IMR-90 (cell line): ENCODE data around the gene USH2A. TPM values are rescaled to one million over a fixed set of nuclear protein-coding genes. Genes with fewer than 3 reads are reported as not detected.

Experiments used
- ATAC-seq: fragments of 200-7000 bp; cut with Tn5 transposase; 2 replicates; pipeline ENCODE4 v1.9.1; 2020; ENCODE audit warnings: low read depth, mild to moderate bottlenecking, moderate library complexity
- BruUV-seq: library from RNA; stranded (reverse); fragments of 400-500 nt; replicated peaks from 2 replicates; lab custom pipeline; 2021; lab: Mats Ljungman, UMichigan
- CTCF ChIA-PET: fragments of 300-600 bp; formaldehyde crosslinking; extraction: SDS; loops from one replicate; lab custom pipeline; 2021; ENCODE audit warnings: antibody characterized with exemption; lab: Yijun Ruan, JAX
- POLR2A ChIA-PET: fragments of 300-600 bp; sonication (Branson Sonifier 250); formaldehyde crosslinking; loops from one replicate; lab custom pipeline; 2022; ENCODE audit warnings: antibody characterized with exemption; ENCODE audit not compliant: unreplicated experiment; lab: Charles Lee
- DNase-seq: peaks from one replicate; pipeline ENCODE4 v3.0.0; 2013
- H2AFZ ChIP-seq: replicated peaks from 2 replicates; pipeline ENCODE3; 2013; ENCODE audit warnings: low read length, mild to moderate bottlenecking; ENCODE audit not compliant: poor library complexity
- H2AK5ac ChIP-seq: 2 replicates; pipeline ENCODE4 v1.6.1; 2013; ENCODE audit warnings: low read depth, low read length, inconsistent platforms
- H2AK9ac ChIP-seq: replicated peaks from 2 replicates; pipeline ENCODE3; 2013; ENCODE audit warnings: mild to moderate bottlenecking, low read depth, low read length, moderate library complexity; ENCODE audit not compliant: poor library complexity
- H2BK120ac ChIP-seq: 2 replicates; pipeline ENCODE4 v1.6.1; 2013; ENCODE audit warnings: low read depth, low read length, inconsistent platforms
- H2BK15ac ChIP-seq: 3 replicates; pipeline ENCODE4 v1.6.1; 2013; ENCODE audit warnings: low read depth, low read length, inconsistent platforms
- H2BK20ac ChIP-seq: 2 replicates; pipeline ENCODE4 v1.6.1; 2013; ENCODE audit warnings: low read depth, mild to moderate bottlenecking, inconsistent platforms, low read length, moderate library complexity
- H2BK5ac ChIP-seq: 2 replicates; pipeline ENCODE4 v1.6.1; 2013; ENCODE audit warnings: mild to moderate bottlenecking, low read depth, low read length, inconsistent platforms; ENCODE audit not compliant: poor library complexity, severe bottlenecking
- H3K14ac ChIP-seq: replicated peaks from 2 replicates; pipeline ENCODE4 v1.6.1; 2013; ENCODE audit warnings: low read depth, low read length, inconsistent platforms
- H3K18ac ChIP-seq: 2 replicates; pipeline ENCODE4 v1.6.1; 2013; ENCODE audit warnings: low read depth, low read length, control low read depth
- H3K23ac ChIP-seq: 2 replicates; pipeline ENCODE4 v1.6.1; 2013; ENCODE audit warnings: low read depth, low read length, inconsistent platforms
- H3K27ac ChIP-seq: 2 replicates; pipeline ENCODE4 v1.5.1; 2013; ENCODE audit warnings: mild to moderate bottlenecking, control low read depth, low read length; ENCODE audit not compliant: insufficient read depth
- H3K27me3 ChIP-seq: 2 replicates; pipeline ENCODE4 v1.6.1; 2013; ENCODE audit warnings: low read length; ENCODE audit not compliant: control insufficient read depth, insufficient read depth
- H3K36me3 ChIP-seq: 2 replicates; pipeline ENCODE4 v1.6.1; 2013; ENCODE audit warnings: low read length, mixed read lengths; ENCODE audit not compliant: control insufficient read depth, insufficient read depth
- H3K4ac ChIP-seq: 2 replicates; pipeline ENCODE4 v1.6.1; 2013; ENCODE audit warnings: low read depth, low read length, inconsistent platforms
- H3K4me1 ChIP-seq: 2 replicates; pipeline ENCODE4 v1.6.1; 2013; ENCODE audit warnings: low read length, mixed read lengths; ENCODE audit not compliant: control insufficient read depth, insufficient read depth
- H3K4me2 ChIP-seq: 2 replicates; pipeline ENCODE4 v1.6.1; 2013; ENCODE audit warnings: low read depth, mild to moderate bottlenecking, control low read depth, low read length, moderate library complexity
- H3K4me3 ChIP-seq: 2 replicates; pipeline ENCODE4 v1.5.1; 2013; ENCODE audit warnings: low read depth, mild to moderate bottlenecking, control low read depth, low read length, moderate library complexity; ENCODE audit not compliant: insufficient read depth
- H3K56ac ChIP-seq: 2 replicates; pipeline ENCODE4 v1.6.1; 2013; ENCODE audit warnings: low read length, inconsistent platforms; ENCODE audit not compliant: insufficient read depth; ENCODE audit errors: extremely low read depth
- H3K79me1 ChIP-seq, 2 experiments: 2 replicates each; pipeline ENCODE4 v1.6.1; 2013; ENCODE audit warnings: low read length in 2 of 2, inconsistent platforms in 1 of 2, low read depth in 1 of 2
- H3K9ac ChIP-seq: 2 replicates; pipeline ENCODE4 v1.6.1; 2013; ENCODE audit warnings: low read depth, low read length, control low read depth
- H3K9me1 ChIP-seq: 2 replicates; pipeline ENCODE4 v1.6.1; 2013; ENCODE audit warnings: low read length, inconsistent platforms; ENCODE audit not compliant: insufficient read depth
- H3K9me3 ChIP-seq: 2 replicates; pipeline ENCODE4 v1.6.1; 2013; ENCODE audit warnings: low read length; ENCODE audit not compliant: control insufficient read depth, insufficient read depth
- H4K20me1 ChIP-seq: 2 replicates; pipeline ENCODE4 v1.6.1; 2013; ENCODE audit warnings: low read length, inconsistent platforms; ENCODE audit not compliant: insufficient read depth
- H4K5ac ChIP-seq: 2 replicates; pipeline ENCODE4 v1.6.1; 2013; ENCODE audit warnings: mild to moderate bottlenecking, low read depth, low read length, control low read depth
- H4K8ac ChIP-seq, 2 experiments: 2 replicates each; pipeline ENCODE4 v1.6.1; 2013; ENCODE audit warnings: low read depth in 2 of 2, low read length in 2 of 2, control low read depth in 1 of 2, inconsistent platforms in 1 of 2
- H4K91ac ChIP-seq: 2 replicates; pipeline ENCODE4 v1.6.1; 2013; ENCODE audit warnings: low read depth, low read length, inconsistent platforms; ENCODE audit not compliant: insufficient read depth
- CEBPB ChIP-seq: IDR thresholded peaks from 2 replicates; pipeline ENCODE4 v1.6.1; 2012; ENCODE audit warnings: low read depth, low read length, improper control_type of control experiment
- CHD1 ChIP-seq: IDR thresholded peaks from 2 replicates; pipeline ENCODE4 v1.6.1; 2012; ENCODE audit warnings: low read depth, low read length, improper control_type of control experiment
- MAFK ChIP-seq: IDR thresholded peaks from 2 replicates; pipeline ENCODE4 v1.6.1; 2012; ENCODE audit warnings: low read depth, low read length, improper control_type of control experiment
- POLR2A ChIP-seq: IDR thresholded peaks from 2 replicates; pipeline ENCODE4 v1.6.1; 2012; ENCODE audit warnings: mild to moderate bottlenecking, low read depth, low read length
- SMC3 ChIP-seq: fragments of 150-350 bp; IDR thresholded peaks from 2 replicates; pipeline ENCODE4 v1.6.1; 2016; ENCODE audit warnings: low read depth, mild to moderate bottlenecking, antibody characterized with exemption, low read length, moderate library complexity
- WGBS, 2 experiments: methylation state at CpG; one replicate each; pipeline versions ENCODE4 v1.1.5 to v1.1.7; 2013; ENCODE audit warnings: missing lambda C conversion rate in 2 of 2; ENCODE audit not compliant: insufficient read length in 1 of 2; ENCODE audit errors: extremely low coverage in 2 of 2; 5-methylcytosine and 5-hydroxymethylcytosine counted together
- dilution Hi-C: fragments of 300-500 bp; cut with HindIII; formaldehyde crosslinking; loops from one replicate; pipeline ENCODE4 v1.14.3; 2018; ENCODE audit warnings: low sequenced_read_pairs; ENCODE audit not compliant: unreplicated experiment
- in situ Hi-C: fragments of 300-500 bp; cut with MboI; formaldehyde crosslinking; loops from 3 replicates; pipeline ENCODE4 v1.14.3; 2019; ENCODE audit warnings: low sequenced_read_pairs, inconsistent platforms, mixed read lengths
- intact Hi-C: fragments of 100-400 bp; cut with micrococcal nuclease; formaldehyde crosslinking; loops from 2 replicates; pipeline ENCODE4 v1.10.0; 2022
- polyA plus RNA-seq, 3 experiments: library from polyadenylated mRNA; depleted of rRNA; stranded (reverse); fragments of >200 nt; gene quantifications; 2 replicates each; pipeline ENCODE4 v1.2.3, GENCODE V29; 2012; ENCODE audit warnings: low replicate concordance in 1 of 3
- total RNA-seq: library from RNA; depleted of rRNA; stranded (reverse); fragments of >200 nt; gene quantifications from 2 replicates; pipeline ENCODE4 v1.2.3, GENCODE V29; 2012
- TF ChIP-seq, protein P1 (sequence below): conservative IDR thresholded peaks from 2 replicates; pipeline ENCODE4 v1.5.1; 2012; ENCODE audit warnings: mild to moderate bottlenecking, low read depth, low read length, improper control_type of control experiment

USH2A gene
- total and polyA plus RNA-seq, 2 of the 4 experiments (the other 2 are of a cell fraction): under 0.01 to 0.02 TPM

DNA sequence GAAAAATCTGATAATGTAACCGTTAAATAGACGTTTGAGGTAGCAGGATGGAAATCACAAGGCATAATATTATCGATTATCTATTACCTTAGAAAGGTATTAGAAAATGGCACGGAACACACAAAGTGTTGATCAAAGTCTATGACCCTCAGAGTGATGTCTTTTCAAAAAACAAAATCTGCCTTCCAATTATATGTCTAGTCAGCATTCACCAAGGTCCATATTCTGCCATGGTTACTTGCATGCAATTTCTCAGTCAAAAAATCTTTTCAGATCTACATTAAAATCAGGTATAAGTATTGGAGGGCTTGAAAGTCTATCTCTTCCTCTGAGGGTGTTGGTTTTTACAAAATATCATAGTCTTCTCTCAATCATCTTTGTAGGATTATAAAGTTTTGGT, 774.3 kb downstream of the USH2A start:
- Histone ChIP-seq H3K56ac (no peak overlapping the region), H2BK5ac (no peak overlapping the region), H4K91ac (no peak overlapping the region), H2AK9ac (no peak overlapping the region), H2BK120ac (no peak overlapping the region), H4K5ac (no peak overlapping the region), H3K4me3 (no peak overlapping the region), H4K8ac (no peak overlapping the region), H3K9me3 (no peaks in the 10 kb centered on the region), H2BK20ac (no peak overlapping the region), H4K20me1 (no peaks in the 10 kb centered on the region), H3K27ac (no peak overlapping the region), H3K14ac (no peak overlapping the region), H2AK5ac (no peak overlapping the region), H2AFZ (no peak overlapping the region), H2BK15ac (no peak overlapping the region), H3K4ac (no peak overlapping the region), H3K18ac (no peak overlapping the region), H3K36me3 (no peaks in the 10 kb centered on the region), H3K9ac (no peak overlapping the region), H3K27me3 (no peaks in the 10 kb centered on the region; the same call in 1 of the 2 replicates), H3K23ac (no peak overlapping the region), H3K79me1 (no peaks in the 10 kb centered on the region), H3K4me2 (no peak overlapping the region), H3K4me1 (peaks cover 2% of the 10 kb centered on the region; the same call in 1 of the 2 replicates), H3K9me1 (no peaks in the 10 kb centered on the region)
- WGBS, 2 experiments: no CpG with 5 or more reads among the region's 4 CpGs
- in situ Hi-C loops (no loop called here), dilution Hi-C loops (no loop called here), intact Hi-C loops (no loop called here)
- ATAC-seq: no peak
- ChIA-PET CTCF (no interaction called here), POLR2A (no interaction called here)
- BruUV-seq: no TSS peak
- no peak for TF ChIP-seq CHD1
- TF ChIP-seq, protein P1, sequence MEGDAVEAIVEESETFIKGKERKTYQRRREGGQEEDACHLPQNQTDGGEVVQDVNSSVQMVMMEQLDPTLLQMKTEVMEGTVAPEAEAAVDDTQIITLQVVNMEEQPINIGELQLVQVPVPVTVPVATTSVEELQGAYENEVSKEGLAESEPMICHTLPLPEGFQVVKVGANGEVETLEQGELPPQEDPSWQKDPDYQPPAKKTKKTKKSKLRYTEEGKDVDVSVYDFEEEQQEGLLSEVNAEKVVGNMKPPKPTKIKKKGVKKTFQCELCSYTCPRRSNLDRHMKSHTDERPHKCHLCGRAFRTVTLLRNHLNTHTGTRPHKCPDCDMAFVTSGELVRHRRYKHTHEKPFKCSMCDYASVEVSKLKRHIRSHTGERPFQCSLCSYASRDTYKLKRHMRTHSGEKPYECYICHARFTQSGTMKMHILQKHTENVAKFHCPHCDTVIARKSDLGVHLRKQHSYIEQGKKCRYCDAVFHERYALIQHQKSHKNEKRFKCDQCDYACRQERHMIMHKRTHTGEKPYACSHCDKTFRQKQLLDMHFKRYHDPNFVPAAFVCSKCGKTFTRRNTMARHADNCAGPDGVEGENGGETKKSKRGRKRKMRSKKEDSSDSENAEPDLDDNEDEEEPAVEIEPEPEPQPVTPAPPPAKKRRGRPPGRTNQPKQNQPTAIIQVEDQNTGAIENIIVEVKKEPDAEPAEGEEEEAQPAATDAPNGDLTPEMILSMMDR: no peak
- no peak for TF ChIP-seq POLR2A
- TF ChIP-seq SMC3: no peak
- no peak for TF ChIP-seq CEBPB
- peak; percentile 93 for TF ChIP-seq MAFK
- DNase-seq: no peak
